Ovary (tissue), 3 donors: ENCODE measurements around the gene MRPS14.

ENCODE experiments used
- EP300 ChIP-seq: sonication (generic); formaldehyde crosslinking; IDR thresholded peaks from one replicate; pipeline ENCODE4 v1.6.1; 2017; ENCODE audit warnings: antibody characterized with exemption
- POLR2A ChIP-seq: fragments of 450-650 bp; IDR thresholded peaks from one replicate; pipeline ENCODE4 v1.6.1; 2017; ENCODE audit warnings: antibody characterized with exemption, mild to moderate bottlenecking, moderate library complexity
- TF ChIP-seq, protein P1 (sequence below), 3 donors: fragments of 450-650 bp in 2 of 3; fragments of 200-600 bp in 1 of 3; IDR thresholded peaks; one replicate each; pipeline versions ENCODE4 v1.5.1 to v1.8.0; 2016 to 2022; ENCODE audit warnings: antibody characterized with exemption in 3 of 3, mild to moderate bottlenecking in 1 of 3
- donor health status: DM: no; HTN: no; CAD: no.

- TF ChIP-seq, protein P1, sequence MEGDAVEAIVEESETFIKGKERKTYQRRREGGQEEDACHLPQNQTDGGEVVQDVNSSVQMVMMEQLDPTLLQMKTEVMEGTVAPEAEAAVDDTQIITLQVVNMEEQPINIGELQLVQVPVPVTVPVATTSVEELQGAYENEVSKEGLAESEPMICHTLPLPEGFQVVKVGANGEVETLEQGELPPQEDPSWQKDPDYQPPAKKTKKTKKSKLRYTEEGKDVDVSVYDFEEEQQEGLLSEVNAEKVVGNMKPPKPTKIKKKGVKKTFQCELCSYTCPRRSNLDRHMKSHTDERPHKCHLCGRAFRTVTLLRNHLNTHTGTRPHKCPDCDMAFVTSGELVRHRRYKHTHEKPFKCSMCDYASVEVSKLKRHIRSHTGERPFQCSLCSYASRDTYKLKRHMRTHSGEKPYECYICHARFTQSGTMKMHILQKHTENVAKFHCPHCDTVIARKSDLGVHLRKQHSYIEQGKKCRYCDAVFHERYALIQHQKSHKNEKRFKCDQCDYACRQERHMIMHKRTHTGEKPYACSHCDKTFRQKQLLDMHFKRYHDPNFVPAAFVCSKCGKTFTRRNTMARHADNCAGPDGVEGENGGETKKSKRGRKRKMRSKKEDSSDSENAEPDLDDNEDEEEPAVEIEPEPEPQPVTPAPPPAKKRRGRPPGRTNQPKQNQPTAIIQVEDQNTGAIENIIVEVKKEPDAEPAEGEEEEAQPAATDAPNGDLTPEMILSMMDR (IDR thresholded peaks at IDR 0.05): no peak
- TF ChIP-seq EP300: no peak
- no peak for TF ChIP-seq POLR2A
Observed at GRCh38 chr1:175042650-175043049, 19.4 kb upstream of the MRPS14 start.
